ENCODE measurements around the gene SELENOT. TPM values are rescaled to one million over a fixed set of nuclear protein-coding genes. Genes with fewer than 3 reads are reported as not detected.

SELENOT gene
- total and polyA plus RNA-seq, 2 of the 8 experiments (the other 6 are each of a cell fraction or from before 2014, with no cell fraction given): 79.0 to 290 TPM

GRCh38 chr3:150653110-150653561 lies 50.0 kb downstream of the SELENOT start:
- Histone ChIP-seq H3K56ac (replicated peaks; ENCODE audit: insufficient read length, low read depth, low read length) (no peak overlapping the region), H3K9ac (replicated peaks in 1 of 4; ENCODE audit: extremely low read depth in 1 of 4, low read depth in 3 of 4, low read length in 3 of 4) (no peak overlapping the region), H2BK12ac (ENCODE audit: low read depth, low read length) (no peak overlapping the region), H3K4ac (replicated peaks; ENCODE audit: insufficient read length, low read depth, low read length) (no peak overlapping the region), H3K27me3 (replicated peaks in 1 of 4; ENCODE audit: control insufficient read depth in 3 of 4, extremely low read depth in 1 of 4, insufficient read depth in 3 of 4, low read length in 3 of 4) (no peaks in the 10 kb centered on the region), H2BK5ac (ENCODE audit: low read depth, low read length) (no peak overlapping the region), H2BK20ac (ENCODE audit: low read length) (no peak overlapping the region), H4K8ac (ENCODE audit: extremely low read depth, insufficient read depth, low read length) (no peak overlapping the region), H3K79me2 (ENCODE audit: control insufficient read depth in 1 of 2, insufficient read depth in 2 of 2, low read length in 2 of 2) (no peaks in the 10 kb centered on the region), H3K23me2 (ENCODE audit: low read depth, low read length) (no peaks in the 10 kb centered on the region), H3K23ac (ENCODE audit: insufficient read length) (no peak overlapping the region), H2AFZ (ENCODE audit: low read length) (no peak overlapping the region), H3K4me3 (ENCODE audit: extremely low read depth in 1 of 4, insufficient read depth in 2 of 4, low read depth in 3 of 4, low read length in 4 of 4) (no peak overlapping the region), H3K36me3 (ENCODE audit: control insufficient read depth in 2 of 4, insufficient read depth in 4 of 4, low read length in 3 of 4) (no peaks in the 10 kb centered on the region), H2BK120ac (replicated peaks; ENCODE audit: low read depth, low read length) (no peak overlapping the region), H2AK5ac (ENCODE audit: low read depth, low read length) (no peak overlapping the region), H3K4me2 (ENCODE audit: insufficient read depth in 1 of 2, low read depth in 2 of 2, low read length in 2 of 2) (no peak overlapping the region), H3K18ac (ENCODE audit: extremely low read depth, low read length) (no peak overlapping the region), H4K91ac (replicated peaks; ENCODE audit: insufficient read length, low read length) (no peak overlapping the region), H3K14ac (ENCODE audit: insufficient read length) (no peak overlapping the region), H2BK15ac (ENCODE audit: low read length) (no peak overlapping the region), H3K9me3 (ENCODE audit: insufficient read depth in 2 of 2, low read depth in 1 of 2, low read length in 1 of 2) (no peaks in the 10 kb centered on the region), H4K5ac (ENCODE audit: insufficient read length, low read depth, low read length) (no peak overlapping the region), H4K20me1 (replicated peaks in 1 of 2; ENCODE audit: control insufficient read depth in 1 of 2, insufficient read depth in 2 of 2, low read length in 2 of 2) (no peaks in the 10 kb centered on the region), H3K27ac (ENCODE audit: low read depth, low read length) (no peak overlapping the region), H3K79me1 (ENCODE audit: low read depth, low read length) (no peaks in the 10 kb centered on the region), H3K4me1 (replicated peaks in 1 of 4; ENCODE audit: control insufficient read depth in 3 of 4, insufficient read depth in 4 of 4, low read length in 3 of 4) (peaks cover 0 to 4% (median 0%) of the 10 kb centered on the region in 4 experiments; a peak in 1 of 7 replicates)
- ChIA-PET CTCF (ENCODE audit: partially characterized antibody) (no interaction called here), POLR2A (ENCODE audit: partially characterized antibody) (no interaction called here)
- DNase-seq (ENCODE audit: low read depth in 1 of 2, low spot score in 2 of 2): no peak
- no peak for FAIRE-seq
- 91% methylated on average over 4 of the region's 4 CpGs; no CpG with 5 or more reads in 1 of the 2 experiments for WGBS, 2 experiments (ENCODE audit: extremely low coverage in 1 of 2, insufficient coverage in 1 of 2, insufficient read length in 1 of 2, insufficient replicate concordance in 2 of 2, low coverage in 1 of 2, low lambda C conversion rate in 2 of 2, missing lambda C conversion rate in 1 of 2)
- TF ChIP-seq SRF (IDR thresholded peaks at IDR 0.05; ENCODE audit: low read depth, low read length) (no peak), BRCA1 (IDR thresholded peaks at IDR 0.05; ENCODE audit: low read depth, low read length) (no peak)
